Activated gamma-delta T cell treated with anti-CD3 and anti-CD28 coated beads, Interleukin-2, amount 50 U/mL, for 16 hours (primary cell): ENCODE data around the gene ETHE1.

Experiments used
- DNase-seq: peaks from one replicate; pipeline ENCODE4 v3.0.0-alpha.2; 2020; ENCODE audit warnings: low read depth

ETHE1 gene

GRCh38 chr19:43526884-43527859, at the start of gene ETHE1:
ETHE1 (minus strand) TSS chr19:43527201; CDS start chr19:43527177, 24 bp downstream.
- DNase-seq, result peak; percentile 60

- DNase-seq, result no peak
Observed at GRCh38 chr19:43575955-43576878, 49.2 kb upstream of the ETHE1 start.

- DNase-seq, result peak; percentile 93
Observed at GRCh38 chr19:43575156-43575950, 48.4 kb upstream of the ETHE1 start, which contains the start of the genes PINLYP and XRCC1. PINLYP (plus strand) TSS chr19:43575801; CDS start chr19:43577192, 1,391 bp downstream. XRCC1 (minus strand) TSS chr19:43575527; CDS start chr19:43575458, 69 bp downstream.

GRCh38 chr19:43574424-43575155, 47.6 kb upstream of the ETHE1 start:
- no peak for DNase-seq

- DNase-seq, result no peak
Observed at GRCh38 chr19:43572171-43572588, 45.2 kb upstream of the ETHE1 start.

GRCh38 chr19:43570174-43570791, 43.3 kb upstream of the ETHE1 start:
- DNase-seq, result no peak

GRCh38 chr19:43569657-43570056, 42.7 kb upstream of the ETHE1 start:
- DNase-seq, result no peak

- DNase-seq, result no peak
Observed at GRCh38 chr19:43564800-43565199, 37.8 kb upstream of the ETHE1 start.

- DNase-seq, result no peak
Observed at GRCh38 chr19:43563816-43564457, 36.9 kb upstream of the ETHE1 start.

GRCh38 chr19:43562698-43563241, 35.8 kb upstream of the ETHE1 start:
- peak; percentile 73 for DNase-seq

GRCh38 chr19:43562226-43562697, 35.3 kb upstream of the ETHE1 start:
- no peak for DNase-seq

- DNase-seq, result no peak
Observed at GRCh38 chr19:43561139-43561970, 34.4 kb upstream of the ETHE1 start.

- no peak for DNase-seq
Observed at GRCh38 chr19:43560687-43561086, 33.7 kb upstream of the ETHE1 start.

GRCh38 chr19:43555185-43555770, 28.3 kb upstream of the ETHE1 start:
- peak; percentile 80 for DNase-seq

GRCh38 chr19:43554317-43554895, 27.4 kb upstream of the ETHE1 start:
- no peak for DNase-seq

GRCh38 chr19:43553656-43554055, 26.7 kb upstream of the ETHE1 start:
- no peak for DNase-seq

GRCh38 chr19:43552616-43553015, 25.6 kb upstream of the ETHE1 start:
- no peak for DNase-seq

- no peak for DNase-seq
Observed at GRCh38 chr19:43552198-43552450, 25.1 kb upstream of the ETHE1 start.
